HG03565 (cell line): Measurements from ENCODE around the gene HELZ.

Experiments used
- ATAC-seq: cut with Tn5 transposase; IDR thresholded peaks from one replicate; pipeline ENCODE4 v1.9.1; 2021; ENCODE audit warnings: mild to moderate bottlenecking, moderate library complexity; ENCODE audit not compliant: unreplicated experiment

The HELZ gene

GRCh38 chr17:67196422-67196821 lies 48.6 kb downstream of the HELZ start:
- ATAC-seq = no peak

DNA sequence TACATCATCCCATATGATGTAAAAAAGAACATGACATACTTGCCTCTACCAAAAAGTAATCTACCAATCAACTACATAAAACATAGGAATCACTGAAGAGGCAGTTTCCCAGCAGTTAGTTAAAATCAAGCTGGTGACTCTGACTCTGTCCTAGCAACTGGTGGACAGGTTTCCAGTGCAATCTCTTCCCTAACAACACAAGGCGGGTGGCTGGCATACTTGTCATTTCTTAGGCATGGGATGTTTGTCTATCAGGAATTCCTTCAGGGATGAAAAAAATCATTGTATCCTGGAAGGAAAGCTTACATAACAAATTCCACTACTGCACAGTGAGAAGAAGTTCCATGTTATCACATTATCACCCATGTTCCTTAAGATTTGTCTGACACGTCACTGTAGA lies 50.9 kb downstream of the HELZ start:
- no peak for ATAC-seq

- ATAC-seq = no peak
These were observed 57.1 kb downstream of the HELZ start for GRCh38 chr17:67187927-67188326.

DNA sequence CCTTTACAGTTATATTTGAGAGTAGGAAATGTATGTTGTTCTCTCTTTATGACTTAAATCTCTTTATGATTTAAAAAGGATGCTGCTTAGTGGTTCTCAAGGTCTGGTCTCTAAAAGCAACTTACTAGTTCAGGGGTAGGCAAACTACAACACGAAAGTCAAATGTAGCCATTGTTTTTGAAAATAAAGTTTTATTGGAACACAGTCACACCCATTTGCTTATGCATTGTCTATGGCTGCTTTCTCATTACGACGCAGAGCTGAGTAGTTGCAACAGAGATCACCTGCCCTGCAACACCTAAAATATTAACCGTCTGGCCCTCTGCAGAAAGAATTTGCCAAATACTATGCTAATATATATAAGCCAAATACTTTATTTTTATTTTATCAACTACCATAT lies 58.2 kb downstream of the HELZ start:
- ATAC-seq = no peak

- no peak for ATAC-seq
These were observed 61.5 kb downstream of the HELZ start for GRCh38 chr17:67183531-67183930.

- no peak for ATAC-seq
These were observed 63.2 kb downstream of the HELZ start for GRCh38 chr17:67181825-67182224.

- no peak for ATAC-seq
These were observed 64.7 kb downstream of the HELZ start for GRCh38 chr17:67180275-67180674.

GRCh38 chr17:67178555-67178954 lies 66.4 kb downstream of the HELZ start:
- no peak for ATAC-seq

GRCh38 chr17:67177732-67178131 lies 67.3 kb downstream of the HELZ start:
- no peak for ATAC-seq

GRCh38 chr17:67174190-67174589 lies 70.8 kb downstream of the HELZ start:
- ATAC-seq = no peak

DNA sequence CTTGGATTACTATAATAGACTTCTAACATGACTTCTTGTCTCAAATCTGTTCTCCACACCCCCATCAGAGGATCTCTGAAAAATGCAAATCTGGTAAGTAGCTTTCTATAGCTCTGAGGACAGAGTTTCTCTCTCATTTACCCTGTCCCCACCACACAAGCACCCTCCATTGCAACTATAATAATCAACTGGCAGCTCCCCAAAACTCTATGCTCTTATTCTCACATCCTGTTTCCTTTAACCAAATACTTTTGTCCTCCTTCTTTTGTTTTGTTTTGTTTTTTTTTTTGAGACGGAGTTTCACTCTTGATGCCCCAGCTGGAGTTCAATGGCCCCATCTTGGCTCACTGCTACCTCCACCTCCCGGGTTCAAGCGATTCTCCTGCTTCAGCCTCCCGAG lies 73.4 kb downstream of the HELZ start:
- ATAC-seq = peak; percentile 91

DNA sequence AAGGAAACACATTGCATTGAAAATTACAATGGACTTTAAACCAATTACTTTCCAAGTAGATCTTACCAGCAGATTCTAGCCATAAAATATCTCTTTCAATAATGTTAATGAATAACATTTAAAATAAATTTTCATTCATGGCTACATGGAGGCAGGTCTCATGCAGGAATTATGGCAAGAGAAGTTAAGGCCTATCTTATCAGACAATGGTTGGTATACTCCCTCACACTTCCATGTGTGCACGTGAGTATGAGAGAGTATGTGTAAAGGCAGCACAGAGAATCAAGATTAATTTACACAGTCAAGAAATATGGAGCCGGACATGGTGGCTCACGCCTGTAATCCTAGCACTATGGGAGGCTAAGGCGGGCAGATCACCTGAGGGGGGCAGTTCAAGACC lies 76.5 kb downstream of the HELZ start:
- no peak for ATAC-seq

- ATAC-seq = no peak
These were observed 79.8 kb downstream of the HELZ start for GRCh38 chr17:67165201-67165600.

DNA sequence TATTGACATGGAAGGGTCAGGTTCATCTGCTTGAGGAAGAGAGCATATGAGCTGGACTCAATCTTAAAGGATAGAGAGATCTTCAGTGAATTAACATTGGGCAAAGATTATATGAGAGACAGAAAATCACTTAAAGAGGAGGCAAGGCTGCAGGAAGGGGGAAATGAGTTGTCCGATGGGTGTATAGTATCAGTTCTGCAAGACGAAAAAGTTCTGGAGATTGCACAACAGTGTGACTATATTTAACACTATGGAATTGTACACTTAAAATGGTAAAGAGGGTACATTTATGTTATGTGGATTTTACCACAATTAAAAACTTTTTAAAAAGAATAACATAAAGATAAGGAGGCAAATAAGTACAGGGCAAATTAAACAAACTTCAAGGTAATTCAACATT lies 80.7 kb downstream of the HELZ start:
- no peak for ATAC-seq

DNA sequence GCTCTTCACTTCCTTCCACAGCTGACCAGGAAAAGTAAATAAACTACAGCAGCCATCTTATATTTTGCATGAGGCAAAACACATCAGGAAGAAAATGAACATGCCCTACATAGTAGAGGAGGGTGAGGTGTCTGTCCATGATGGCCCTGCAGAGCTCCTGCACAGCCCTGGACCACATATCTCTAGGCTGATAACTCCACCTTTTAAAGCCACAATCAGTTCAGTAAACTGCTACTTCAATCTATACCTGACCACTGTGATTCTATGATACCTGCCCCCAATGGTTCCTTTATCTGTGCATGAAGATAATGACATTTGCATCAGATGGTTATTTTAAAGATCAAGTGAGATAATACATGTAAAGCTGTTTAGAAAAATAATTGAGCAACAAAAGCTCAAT lies 82.2 kb downstream of the HELZ start:
- no peak for ATAC-seq

DNA sequence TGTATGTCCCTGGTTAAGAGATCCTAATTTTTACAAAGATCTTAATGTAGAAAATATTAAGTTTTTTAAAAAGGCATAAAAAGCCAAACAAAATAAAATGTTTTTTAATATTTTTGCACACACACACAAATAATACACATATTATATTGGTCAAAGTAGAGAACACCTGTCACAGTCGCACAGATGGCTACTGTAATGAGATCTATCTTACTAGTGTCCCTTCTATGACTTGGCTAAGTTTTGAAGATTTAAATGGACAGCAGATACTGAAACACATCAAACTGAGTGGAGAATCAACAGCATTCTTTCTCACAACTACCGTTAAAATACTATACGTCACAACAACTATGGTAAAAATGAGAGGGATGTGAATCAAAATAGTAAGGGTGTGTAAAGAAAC lies 83.4 kb downstream of the HELZ start:
- ATAC-seq = no peak

DNA sequence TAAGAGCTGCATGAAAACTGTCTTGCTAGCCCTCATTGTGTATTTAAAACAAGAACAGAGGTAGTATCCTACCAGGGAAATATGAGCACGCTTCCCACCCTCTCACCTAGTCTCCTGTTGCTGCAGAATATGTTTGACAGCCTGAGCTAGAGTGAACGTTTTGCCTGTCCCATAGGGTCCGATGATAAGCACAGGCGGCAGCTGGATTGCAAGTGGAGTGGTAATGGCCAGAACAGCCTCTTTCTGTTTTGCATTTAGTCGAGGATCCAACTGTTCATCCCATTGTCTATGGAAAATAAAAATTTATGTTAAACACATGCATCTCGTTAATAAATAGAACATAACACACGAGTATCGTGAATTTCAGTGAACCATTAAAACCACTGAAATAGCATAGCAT lies 84.2 kb downstream of the HELZ start:
- ATAC-seq = no peak

DNA sequence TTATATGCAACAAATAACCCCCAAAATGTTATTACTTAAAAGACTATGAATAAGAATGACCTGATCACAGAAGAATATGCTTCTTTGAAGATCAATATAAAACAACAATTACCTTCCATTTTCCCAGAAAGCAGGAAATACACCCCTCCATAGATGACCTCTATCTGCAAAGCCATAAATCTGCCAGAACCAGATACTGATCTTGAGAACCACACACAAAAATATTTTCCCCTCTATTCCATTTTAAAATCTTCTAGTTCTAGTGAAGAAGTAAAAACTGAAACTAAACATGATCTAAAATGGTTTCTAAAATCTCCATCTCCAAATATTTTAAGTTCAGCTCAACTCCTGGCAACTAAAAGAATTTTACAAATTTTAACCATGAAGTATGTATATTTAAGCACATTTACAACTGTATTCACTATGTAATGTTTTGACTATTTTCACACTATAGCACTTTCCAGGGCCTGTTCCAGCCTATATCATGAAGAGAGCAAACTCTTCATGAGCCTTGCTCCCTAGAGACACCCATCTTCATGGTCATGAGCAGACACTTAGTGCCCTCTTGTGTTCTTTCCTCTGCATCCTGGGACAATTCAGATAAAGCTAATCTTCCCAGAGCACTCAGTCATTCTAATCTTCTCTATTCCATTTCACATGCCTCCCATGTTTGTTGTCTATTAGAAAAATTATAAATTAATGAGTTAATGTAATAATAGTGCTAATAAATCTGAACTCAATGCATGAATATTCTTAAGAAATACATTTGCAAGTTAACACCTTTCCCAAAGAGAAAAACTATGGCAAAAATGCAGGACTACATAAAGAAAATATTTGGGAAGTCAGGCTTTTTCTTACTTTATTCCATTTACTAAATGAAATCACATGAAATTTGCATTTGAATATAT lies 87.0 kb downstream of the HELZ start:
- no peak for ATAC-seq

DNA sequence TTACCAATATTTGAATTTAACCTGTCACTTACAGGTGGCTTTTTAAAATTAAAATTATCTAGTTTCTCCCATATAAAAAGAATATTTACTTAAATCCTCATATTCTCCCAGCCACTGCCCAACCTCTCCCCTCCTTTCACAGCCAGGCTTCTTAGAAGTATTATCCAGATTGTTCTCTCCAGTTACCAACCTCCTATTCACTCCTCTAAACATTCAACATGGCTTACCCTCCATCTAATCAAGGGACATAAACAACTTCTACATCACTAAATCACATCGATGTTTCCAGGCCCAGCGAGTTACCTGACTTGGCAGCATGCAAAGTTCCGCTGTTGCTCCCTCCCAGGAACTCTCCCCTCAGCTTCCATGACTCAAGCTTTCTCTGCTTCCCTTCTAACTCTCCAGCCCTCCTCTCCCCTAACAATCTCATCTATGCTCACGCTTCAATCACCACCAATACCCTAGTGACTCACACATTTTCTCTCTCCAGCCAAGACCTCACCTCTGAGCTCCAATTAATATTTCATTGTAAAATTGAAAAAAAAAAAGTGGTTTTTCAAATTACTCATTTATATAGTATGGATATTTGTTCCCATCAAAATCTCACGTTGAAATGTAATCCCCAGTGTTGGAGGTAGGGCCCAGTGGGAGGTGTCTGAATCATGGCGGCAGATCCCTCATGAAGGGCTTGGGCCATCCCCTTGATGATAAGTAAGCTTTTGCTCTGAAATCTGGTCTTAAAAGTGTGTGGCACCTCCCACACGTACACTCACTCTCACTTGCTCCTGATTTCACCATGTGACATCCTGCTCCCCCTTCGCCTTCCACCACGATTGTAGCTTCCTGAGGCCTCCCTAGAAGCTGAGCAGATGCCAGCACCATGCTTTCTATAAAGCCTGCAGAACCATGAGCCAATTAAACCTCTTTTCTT lies 88.5 kb downstream of the HELZ start:
- no peak for ATAC-seq

DNA sequence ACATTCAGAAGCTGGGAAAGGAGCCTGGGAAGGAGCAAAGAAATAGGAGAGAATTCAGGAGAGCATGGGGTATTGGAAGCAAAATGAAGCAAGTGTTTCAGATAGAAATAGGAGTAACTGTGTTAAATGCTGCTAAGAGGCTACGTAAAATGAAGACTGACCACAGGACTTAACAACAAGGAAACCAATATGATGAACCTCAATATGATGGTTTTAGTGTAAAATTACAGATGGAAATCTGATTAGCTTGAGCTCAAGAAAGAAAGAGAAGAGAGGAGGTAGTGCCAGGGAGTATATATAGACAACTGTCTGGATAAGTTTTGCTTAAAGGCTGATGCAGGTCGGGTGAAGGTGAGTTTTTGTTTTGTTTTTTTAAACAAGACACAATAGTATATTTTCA lies 92.2 kb downstream of the HELZ start:
- no peak for ATAC-seq

- no peak for ATAC-seq
These were observed 93.3 kb downstream of the HELZ start for GRCh38 chr17:67151717-67152116.

- ATAC-seq = no peak
These were observed 94.2 kb downstream of the HELZ start for GRCh38 chr17:67150826-67151225.
